Uterus (tissue), 4 donors: ENCODE measurements around the gene CA6. TPM values are rescaled to one million over a fixed set of nuclear protein-coding genes. Genes with fewer than 3 reads are reported as not detected.
"Not testable (repeated sequence)": the region's sequence is repeated elsewhere in the genome, so short reads cannot be mapped to it uniquely, and the experiment has no call there.

Source experiments
- DNase-seq, 2 donors: peaks; one replicate each; pipeline ENCODE4 v3.0.0-alpha.2; 2019 to 2020
- H3K27ac ChIP-seq, 2 donors: fragments of 200-600 bp; sonication (generic); 1 replicate in 1 of 2; 2 replicates in 1 of 2; pipeline ENCODE4 v1.5.1; 2016 to 2018
- H3K27me3 ChIP-seq, 2 donors: fragments of 200-600 bp; sonication (generic); one replicate each; pipeline ENCODE4 v1.5.1; 2018 to 2019; ENCODE audit warnings: control low read depth in 1 of 2
- H3K36me3 ChIP-seq, 2 donors: fragments of 200-600 bp; sonication (generic); one replicate each; pipeline ENCODE4 v1.5.1; 2019; ENCODE audit warnings: control low read depth in 1 of 2
- H3K4me1 ChIP-seq, 2 donors: fragments of 200-600 bp; sonication (generic); one replicate each; pipeline ENCODE4 v1.5.1; 2018 to 2019; ENCODE audit warnings: control low read depth in 1 of 2
- H3K4me3 ChIP-seq, 2 donors: fragments of 200-600 bp; sonication (generic); 1 replicate in 1 of 2; 2 replicates in 1 of 2; pipeline ENCODE4 v1.5.1; 2018 to 2019; ENCODE audit warnings: mild to moderate bottlenecking in 1 of 2
- H3K9me3 ChIP-seq, 2 donors: fragments of 200-600 bp; sonication (generic); one replicate each; pipeline ENCODE4 v1.5.1; 2019; ENCODE audit warnings: control low read depth in 1 of 2
- POLR2A ChIP-seq, 2 donors: fragments of 450-650 bp; IDR thresholded peaks; one replicate each; pipeline ENCODE4 v1.6.1; 2016; ENCODE audit warnings: antibody characterized with exemption in 2 of 2, mild to moderate bottlenecking in 1 of 2, moderate library complexity in 1 of 2
- intact Hi-C: fragments of 100-400 bp; cut with DNase I; formaldehyde crosslinking; loops from one replicate; pipeline ENCODE4 v1.15.1; 2023; ENCODE audit warnings: low total_unique reads
- total RNA-seq, 4 donors: library from RNA; depleted of rRNA in 3 of 4; stranded (reverse); fragments of >200 nt in 3 of 4; gene quantifications; one replicate each; pipeline versions ENCODE4 v1.1.0 to v1.2.4, GENCODE V29; 2014 to 2023
- TF ChIP-seq, protein P1 (sequence below), 4 experiments: fragments of 200-600 bp in 2 of 4; fragments of 450-650 bp in 2 of 4; sonication (generic) in 2 of 4; IDR thresholded peaks; one replicate each; pipeline ENCODE4 v1.5.1; 2016 to 2019; ENCODE audit warnings: antibody characterized with exemption in 4 of 4, mild to moderate bottlenecking in 2 of 4, moderate library complexity in 1 of 4
- donor health status: DM: yes; HTN: yes; CAD: no.

CA6 gene
- total RNA-seq, 4 donors from 2014 or later, result not detected

DNA sequence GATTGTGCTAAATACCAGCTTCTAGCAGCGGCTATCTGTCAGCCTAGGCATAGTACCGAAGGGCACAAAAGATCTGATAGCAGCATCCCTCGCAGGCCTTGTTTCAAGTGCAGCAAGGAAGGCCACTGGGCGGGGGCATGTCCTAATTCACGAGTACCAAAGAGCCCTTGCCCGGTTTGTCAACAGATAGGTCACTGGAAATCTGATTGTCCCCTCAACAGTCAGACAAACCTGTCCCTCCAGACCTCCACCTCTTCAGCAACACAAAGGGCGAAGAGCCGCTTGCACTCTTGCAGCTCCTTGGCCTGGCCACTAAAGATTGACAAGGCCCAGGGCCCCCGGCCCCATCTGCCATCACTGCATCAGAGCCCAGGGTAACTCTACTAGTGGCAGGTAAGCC is 22.7 kb upstream of the CA6 start:
- Histone ChIP-seq H3K9me3 (no peaks in the 10 kb centered on the region), H3K27me3 (no peaks in the 10 kb centered on the region)
- intact Hi-C loops, result no loop called here

DNA sequence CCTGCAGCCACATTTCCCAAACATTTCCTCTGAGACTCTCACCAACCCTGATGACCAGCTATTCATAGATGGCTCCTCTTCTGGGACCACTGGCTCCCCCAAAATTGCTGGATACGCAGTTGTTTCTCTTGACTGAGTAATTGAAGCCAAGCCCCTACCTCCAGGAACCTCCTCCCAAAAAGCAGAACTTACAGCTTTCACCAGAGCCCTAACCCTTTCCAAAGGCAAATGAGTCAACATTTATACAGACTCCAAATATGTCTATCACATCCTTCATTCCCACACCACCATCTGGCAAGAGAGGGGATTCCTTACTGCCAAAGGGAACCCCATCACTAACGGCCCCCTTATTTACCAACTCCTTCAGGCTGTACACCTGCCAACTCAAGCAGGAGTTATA is 20.3 kb upstream of the CA6 start:
- no peak for DNase-seq
- H3K9me3 ChIP-seq, result no peaks in the 10 kb centered on the region
- TF ChIP-seq, protein P1, sequence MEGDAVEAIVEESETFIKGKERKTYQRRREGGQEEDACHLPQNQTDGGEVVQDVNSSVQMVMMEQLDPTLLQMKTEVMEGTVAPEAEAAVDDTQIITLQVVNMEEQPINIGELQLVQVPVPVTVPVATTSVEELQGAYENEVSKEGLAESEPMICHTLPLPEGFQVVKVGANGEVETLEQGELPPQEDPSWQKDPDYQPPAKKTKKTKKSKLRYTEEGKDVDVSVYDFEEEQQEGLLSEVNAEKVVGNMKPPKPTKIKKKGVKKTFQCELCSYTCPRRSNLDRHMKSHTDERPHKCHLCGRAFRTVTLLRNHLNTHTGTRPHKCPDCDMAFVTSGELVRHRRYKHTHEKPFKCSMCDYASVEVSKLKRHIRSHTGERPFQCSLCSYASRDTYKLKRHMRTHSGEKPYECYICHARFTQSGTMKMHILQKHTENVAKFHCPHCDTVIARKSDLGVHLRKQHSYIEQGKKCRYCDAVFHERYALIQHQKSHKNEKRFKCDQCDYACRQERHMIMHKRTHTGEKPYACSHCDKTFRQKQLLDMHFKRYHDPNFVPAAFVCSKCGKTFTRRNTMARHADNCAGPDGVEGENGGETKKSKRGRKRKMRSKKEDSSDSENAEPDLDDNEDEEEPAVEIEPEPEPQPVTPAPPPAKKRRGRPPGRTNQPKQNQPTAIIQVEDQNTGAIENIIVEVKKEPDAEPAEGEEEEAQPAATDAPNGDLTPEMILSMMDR (IDR thresholded peaks at IDR 0.05), result no peak
- TF ChIP-seq POLR2A (IDR thresholded peaks at IDR 0.05), result no peak
- no peak overlapping the region for H3K4me3 ChIP-seq
- no peaks in the 10 kb centered on the region for H3K27me3 ChIP-seq
- H3K4me1 ChIP-seq, result no peaks in the 10 kb centered on the region
- no peaks in the 10 kb centered on the region for H3K36me3 ChIP-seq
- no peak overlapping the region for H3K27ac ChIP-seq
- intact Hi-C loops, result no loop called here

More for the DNA sequence above, 22.7 kb upstream of the CA6 start:
- H3K36me3 ChIP-seq, result no peaks in the 10 kb centered on the region
- no peak for TF ChIP-seq POLR2A (IDR thresholded peaks at IDR 0.05)
- TF ChIP-seq, protein P1 (IDR thresholded peaks at IDR 0.05), result no peak
- no peak for DNase-seq
- H3K27ac ChIP-seq, result no peak overlapping the region
- no peak overlapping the region for H3K4me3 ChIP-seq
- H3K4me1 ChIP-seq, result no peaks in the 10 kb centered on the region

DNA sequence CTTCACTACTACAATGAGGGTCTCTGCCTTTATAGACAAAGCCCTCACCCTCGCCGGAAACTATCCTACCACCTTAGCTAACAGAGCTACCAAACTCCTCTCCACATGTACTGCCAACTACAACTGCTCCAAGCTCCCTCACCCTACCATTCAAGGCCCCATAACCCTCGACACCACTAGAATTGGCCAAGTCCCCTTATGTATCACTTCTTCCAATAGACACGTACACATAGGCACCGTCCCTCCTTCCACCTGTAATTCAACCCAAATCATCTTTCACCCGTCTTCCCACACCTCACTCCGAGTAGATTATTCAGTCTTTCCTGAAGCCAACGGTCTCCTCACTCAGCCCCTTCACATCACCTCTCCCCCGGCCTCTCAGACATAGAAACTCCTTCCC is 19.7 kb upstream of the CA6 start:
- H3K9me3 ChIP-seq, result no peaks in the 10 kb centered on the region
- no peaks in the 10 kb centered on the region for H3K36me3 ChIP-seq
- H3K4me3 ChIP-seq, result no peak overlapping the region
- no peak for DNase-seq
- no peak overlapping the region for H3K27ac ChIP-seq
- intact Hi-C loops, result no loop called here
- no peaks in the 10 kb centered on the region for H3K4me1 ChIP-seq
- H3K27me3 ChIP-seq, result no peaks in the 10 kb centered on the region
- no peak for TF ChIP-seq POLR2A (IDR thresholded peaks at IDR 0.05)
- TF ChIP-seq, protein P1 (IDR thresholded peaks at IDR 0.05), result no peak

DNA sequence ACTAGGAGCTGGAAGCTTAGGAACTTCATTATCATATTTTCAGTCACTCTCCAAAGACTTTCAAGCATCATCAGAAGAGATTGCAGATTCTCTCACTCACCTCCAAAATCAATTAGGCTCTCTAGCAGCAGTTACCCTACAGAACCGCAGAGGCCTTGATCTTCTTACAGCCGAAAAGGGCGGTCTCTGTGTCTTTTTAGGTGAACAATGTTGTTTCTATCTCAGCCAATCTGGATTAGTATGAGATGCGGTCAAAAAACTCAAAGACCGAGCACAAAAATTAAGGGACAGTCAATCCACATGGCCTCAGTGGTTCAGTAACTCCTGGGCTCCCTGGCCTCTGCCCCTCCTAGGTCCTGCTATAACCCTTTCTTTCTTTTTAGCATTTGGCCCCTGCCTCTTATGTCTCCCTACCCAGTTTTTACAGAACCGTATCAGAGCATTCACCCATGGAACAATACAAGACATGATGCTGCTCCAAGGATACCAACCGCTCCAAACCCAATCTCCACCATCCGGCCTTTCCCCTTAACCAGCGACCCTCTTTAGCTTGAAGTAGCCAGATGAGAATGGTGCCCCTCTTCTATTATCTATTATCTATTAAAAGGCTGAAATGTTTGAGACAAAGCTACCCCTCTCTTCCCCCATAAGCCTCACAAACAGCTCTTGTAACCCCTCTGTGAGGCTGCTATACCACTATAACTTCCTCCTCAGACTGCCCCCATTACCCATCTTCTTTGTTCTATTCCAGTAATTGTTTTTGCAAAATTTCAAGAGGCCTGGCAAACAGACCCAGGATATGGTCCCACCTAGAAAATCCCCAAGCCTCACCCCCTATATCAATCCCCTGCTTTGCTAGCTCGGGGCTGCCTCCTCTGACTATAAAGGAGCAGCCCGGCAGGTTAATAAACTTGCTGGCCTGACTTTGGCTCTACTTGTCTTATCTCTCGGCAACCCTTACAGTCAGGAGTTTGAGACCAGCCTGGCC is 18.7 kb upstream of the CA6 start:
- H3K27me3 ChIP-seq, result no peaks in the 10 kb centered on the region
- H3K9me3 ChIP-seq, result no peaks in the 10 kb centered on the region
- H3K4me3 ChIP-seq, result no peak overlapping the region
- intact Hi-C loops, result no loop called here
- no peak for TF ChIP-seq POLR2A (IDR thresholded peaks at IDR 0.05)
- TF ChIP-seq, protein P1 (IDR thresholded peaks at IDR 0.05), result no peak
- H3K27ac ChIP-seq, result no peak overlapping the region
- no peaks in the 10 kb centered on the region for H3K4me1 ChIP-seq
- H3K36me3 ChIP-seq, result no peaks in the 10 kb centered on the region
- DNase-seq, result no peak

DNA sequence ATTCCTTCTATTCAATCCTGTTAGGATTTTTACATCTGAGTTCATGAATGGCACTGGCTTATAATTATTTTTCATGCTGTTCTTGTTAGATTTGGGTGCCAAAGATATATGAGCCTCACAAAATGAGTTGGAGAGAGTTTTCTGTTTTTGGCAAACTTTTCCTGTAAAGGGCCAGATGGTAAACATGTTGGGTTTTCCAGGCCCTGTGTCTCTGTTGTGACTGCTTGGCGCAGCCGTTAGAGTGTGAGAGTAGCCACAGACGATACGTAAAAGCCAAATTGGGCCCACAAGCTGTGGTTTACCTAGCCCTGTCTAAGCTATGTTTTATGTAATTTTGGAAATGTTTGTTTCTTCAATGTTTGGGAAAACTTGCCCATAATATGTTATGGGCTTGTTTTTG is 15.6 kb upstream of the CA6 start:
- H3K9me3 ChIP-seq, result no peaks in the 10 kb centered on the region
- TF ChIP-seq POLR2A (IDR thresholded peaks at IDR 0.05), result no peak
- TF ChIP-seq, protein P1 (IDR thresholded peaks at IDR 0.05), result no peak
- no peaks in the 10 kb centered on the region for H3K27me3 ChIP-seq
- H3K4me3 ChIP-seq, result no peak overlapping the region
- no peak for DNase-seq
- H3K27ac ChIP-seq, result no peak overlapping the region
- H3K36me3 ChIP-seq, result no peaks in the 10 kb centered on the region
- no peaks in the 10 kb centered on the region for H3K4me1 ChIP-seq
- intact Hi-C loops, result no loop called here

DNA sequence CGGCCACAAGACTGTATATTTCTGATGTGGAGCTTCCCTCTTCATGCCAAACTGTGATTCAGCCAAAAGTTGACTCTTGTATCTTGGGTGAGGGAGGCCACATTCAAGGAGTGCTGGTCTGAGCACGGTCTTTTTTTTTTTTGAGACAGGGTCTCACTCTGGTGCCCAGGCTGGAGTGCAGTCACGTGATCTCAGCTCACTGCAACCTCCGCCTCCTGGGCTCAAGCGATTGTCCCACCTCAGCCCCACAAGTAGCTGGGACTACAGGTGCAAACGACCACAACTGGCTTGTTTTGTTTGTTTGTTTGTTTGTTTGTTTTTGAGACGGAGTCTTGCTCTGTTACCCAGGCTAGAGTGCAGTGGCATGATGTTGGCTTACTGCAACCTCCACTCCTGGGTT is 8.6 kb upstream of the CA6 start:
- H3K27ac ChIP-seq, H3K4me1 ChIP-seq, H3K27me3 ChIP-seq, H3K4me3 ChIP-seq, H3K36me3 ChIP-seq, H3K9me3 ChIP-seq, intact Hi-C loops, DNase-seq: not testable (repeated sequence)
